Activated CD8-positive, alpha-beta T cell treated with anti-CD3 and anti-CD28 coated beads, Interleukin-2, amount 10 ng/mL, durations not matched to agents 7 days and 5 days (primary cell): ENCODE data around the gene CD320. TPM values are rescaled to one million over a fixed set of nuclear protein-coding genes. Genes with fewer than 3 reads are reported as not detected.
"Not testable (repeated sequence)": the region's sequence is repeated elsewhere in the genome, so short reads cannot be mapped to it uniquely, and the experiment has no call there.

Source experiments
- ATAC-seq: fragments of 150-1000 bp; cut with Tn5 transposase; one replicate; pipeline ENCODE4 v1.10.0; 2021; ENCODE audit warnings: moderate library complexity
- CTCF ChIA-PET: fragments of 350-600 bp; sonication (Branson Sonifier 250); formaldehyde crosslinking; loops from one replicate; lab custom pipeline; 2021; ENCODE audit warnings: antibody characterized with exemption; lab: Charles Lee
- POLR2A ChIA-PET: fragments of 350-600 bp; sonication (Branson Sonifier 250); formaldehyde crosslinking; loops from one replicate; lab custom pipeline; 2021; ENCODE audit warnings: antibody characterized with exemption; lab: Charles Lee
- DNase-seq: peaks from one replicate; pipeline ENCODE4 v3.0.0-alpha.2; 2020
- H3K27ac Mint-ChIP-seq: one replicate; pipeline ENCODE4 v1.8.0; 2021; ENCODE audit warnings: mild to moderate bottlenecking, mixed read lengths
- H3K27me3 Mint-ChIP-seq: one replicate; pipeline ENCODE4 v1.8.0; 2021; ENCODE audit warnings: low read depth, mixed read lengths
- H3K36me3 Mint-ChIP-seq: one replicate; pipeline ENCODE4 v1.8.0; 2021; ENCODE audit warnings: low read depth, mixed read lengths
- H3K4me1 Mint-ChIP-seq: one replicate; pipeline ENCODE4 v1.8.0; 2021; ENCODE audit warnings: low read depth, mixed read lengths
- H3K4me3 Mint-ChIP-seq: one replicate; pipeline ENCODE4 v1.8.0; 2021; ENCODE audit warnings: mild to moderate bottlenecking, mixed read lengths
- H3K9me3 Mint-ChIP-seq: one replicate; pipeline ENCODE4 v1.8.0; 2022; ENCODE audit warnings: mixed read lengths; ENCODE audit not compliant: insufficient read depth
- total RNA-seq, 2 experiments: library from RNA; stranded (reverse); gene quantifications; one replicate each; pipeline ENCODE4 v1.2.3, GENCODE V29; 2021

CD320 gene
- total RNA-seq, 2 experiments from 2014 or later = 54.6 to 55.0 TPM

- H3K4me1 Mint-ChIP-seq = peaks cover 39% of the 10 kb centered on the region
- ATAC-seq = no peak
- peak; percentile 19 for DNase-seq
- peak overlapping the region; percentile 97 for H3K27ac Mint-ChIP-seq
- peaks cover 29% of the 10 kb centered on the region for H3K36me3 Mint-ChIP-seq
- no peaks in the 10 kb centered on the region for H3K27me3 Mint-ChIP-seq
- H3K4me3 Mint-ChIP-seq = peak overlapping the region; percentile 96
- no peaks in the 10 kb centered on the region for H3K9me3 Mint-ChIP-seq
- ChIA-PET POLR2A (interaction anchor here (0.9 to 1.5 kb wide), 2 partner anchors 14 to 188 kb away, joined by 3 to 4 read pairs; partner anchors contain the start of genes NDUFA7 and RPS28), CTCF (interaction anchor here (1.7 kb wide), 1 partner anchor 11 kb away, joined by 4 read pairs; no protein-coding TSS in a partner anchor)
Measured at GRCh38 chr19:8306235-8307054, 1.7 kb downstream of the CD320 start.

- ChIA-PET CTCF (interaction anchor here (1.7 kb wide), 1 partner anchor 12 kb away, joined by 4 read pairs; no protein-coding TSS in a partner anchor), POLR2A (interaction anchor here (1.5 kb wide), 1 partner anchor 15 kb away, joined by 4 read pairs; the partner anchor contains the start of genes NDUFA7 and RPS28)
- no peaks in the 10 kb centered on the region for H3K9me3 Mint-ChIP-seq
- no peak for ATAC-seq
- DNase-seq = peak; percentile 18
- peaks cover 39% of the 10 kb centered on the region for H3K4me1 Mint-ChIP-seq
- H3K36me3 Mint-ChIP-seq = peaks cover 27% of the 10 kb centered on the region
- H3K27ac Mint-ChIP-seq = peak overlapping the region; percentile 52
- no peaks in the 10 kb centered on the region for H3K27me3 Mint-ChIP-seq
- H3K4me3 Mint-ChIP-seq = no peak overlapping the region
Measured at GRCh38 chr19:8305798-8306197, 2.4 kb downstream of the CD320 start.

- POLR2A ChIA-PET = interaction anchor here (1.5 kb wide), 1 partner anchor 16 kb away, joined by 4 read pairs; the partner anchor contains the start of genes NDUFA7 and RPS28
- CTCF ChIA-PET = interaction anchor here (1.7 kb wide), 1 partner anchor 13 kb away, joined by 4 read pairs; no protein-coding TSS in a partner anchor
- ATAC-seq = no peak
Measured at GRCh38 chr19:8304841-8305621, 3.1 kb downstream of the CD320 start.

GRCh38 chr19:8302734-8303133 lies 5.4 kb downstream of the CD320 start:
- no peak overlapping the region for H3K4me3 Mint-ChIP-seq
- ATAC-seq = no peak
- ChIA-PET POLR2A (no interaction called here), CTCF (no interaction called here)
- H3K36me3 Mint-ChIP-seq = peaks cover 12% of the 10 kb centered on the region
- H3K4me1 Mint-ChIP-seq = peaks cover 29% of the 10 kb centered on the region
- H3K27me3 Mint-ChIP-seq = no peaks in the 10 kb centered on the region
- DNase-seq = peak; percentile 12
- no peak overlapping the region for H3K27ac Mint-ChIP-seq
- no peaks in the 10 kb centered on the region for H3K9me3 Mint-ChIP-seq

More at GRCh38 chr19:8304841-8305621, 3.1 kb downstream of the CD320 start:
- Mint-ChIP-seq H3K9me3 (no peaks in the 10 kb centered on the region), H3K27ac (no peak overlapping the region), H3K4me3 (no peak overlapping the region), H3K4me1 (peaks cover 39% of the 10 kb centered on the region), H3K36me3 (peaks cover 23% of the 10 kb centered on the region), H3K27me3 (no peaks in the 10 kb centered on the region)
- peak; percentile 29 for DNase-seq

GRCh38 chr19:8302357-8302691 lies 5.8 kb downstream of the CD320 start:
- ATAC-seq (no peak), DNase-seq (no peak)
- H3K4me3 Mint-ChIP-seq = no peak overlapping the region
- ChIA-PET POLR2A (no interaction called here), CTCF (no interaction called here)
- H3K4me1 Mint-ChIP-seq = peaks cover 25% of the 10 kb centered on the region
- no peaks in the 10 kb centered on the region for H3K27me3 Mint-ChIP-seq
- H3K27ac Mint-ChIP-seq = no peak overlapping the region
- H3K36me3 Mint-ChIP-seq = peaks cover 10% of the 10 kb centered on the region
- no peaks in the 10 kb centered on the region for H3K9me3 Mint-ChIP-seq

GRCh38 chr19:8291337-8291736 lies 16.8 kb downstream of the CD320 start:
- POLR2A ChIA-PET, H3K27ac Mint-ChIP-seq, DNase-seq, H3K4me1 Mint-ChIP-seq, H3K36me3 Mint-ChIP-seq, H3K9me3 Mint-ChIP-seq, H3K27me3 Mint-ChIP-seq, H3K4me3 Mint-ChIP-seq, CTCF ChIA-PET: not testable (repeated sequence)
- peak; percentile 34 for ATAC-seq

GRCh38 chr19:8276508-8276907 lies 31.6 kb downstream of the CD320 start:
- DNase-seq, POLR2A ChIA-PET, H3K36me3 Mint-ChIP-seq, H3K4me3 Mint-ChIP-seq, H3K4me1 Mint-ChIP-seq, CTCF ChIA-PET, H3K9me3 Mint-ChIP-seq, H3K27me3 Mint-ChIP-seq, H3K27ac Mint-ChIP-seq: not testable (repeated sequence)
- ATAC-seq = peak; percentile 42

- ChIA-PET POLR2A (no interaction called here), CTCF (interaction anchor here (0.8 to 2.3 kb wide), 7 partner anchors 16 to 84 kb away, joined by 3 to 9 read pairs (median 4); partner anchors contain the start of genes NDUFA7 and RPS28)
- Mint-ChIP-seq H3K4me1 (peaks cover 21% of the 10 kb centered on the region), H3K36me3 (peaks cover 13% of the 10 kb centered on the region), H3K27me3 (no peaks in the 10 kb centered on the region), H3K27ac (peak overlapping the region; percentile 93), H3K4me3 (peak overlapping the region; percentile 77), H3K9me3 (no peaks in the 10 kb centered on the region)
- no peak for ATAC-seq
- peak; percentile 19 for DNase-seq
Measured at GRCh38 chr19:8269724-8270123, 38.4 kb downstream of the CD320 start.

- no peak for ATAC-seq
- Mint-ChIP-seq H3K9me3 (no peaks in the 10 kb centered on the region), H3K27me3 (no peaks in the 10 kb centered on the region), H3K27ac (no peak overlapping the region), H3K4me3 (no peak overlapping the region), H3K4me1 (peaks cover 28% of the 10 kb centered on the region), H3K36me3 (peaks cover 11% of the 10 kb centered on the region)
- ChIA-PET CTCF (no interaction called here), POLR2A (interaction anchor here (1.1 kb wide), 1 partner anchor 53 kb away, joined by 4 read pairs; no protein-coding TSS in a partner anchor)
- peak; percentile 8 for DNase-seq
Measured at GRCh38 chr19:8265872-8266271, 42.3 kb downstream of the CD320 start.

GRCh38 chr19:8264248-8264647 lies 43.9 kb downstream of the CD320 start:
- H3K27ac Mint-ChIP-seq, H3K9me3 Mint-ChIP-seq, CTCF ChIA-PET, H3K36me3 Mint-ChIP-seq, H3K4me3 Mint-ChIP-seq, ATAC-seq, POLR2A ChIA-PET, H3K27me3 Mint-ChIP-seq: not testable (repeated sequence)
- peak; percentile 4 for DNase-seq
- peaks cover 32% of the 10 kb centered on the region for H3K4me1 Mint-ChIP-seq

GRCh38 chr19:8262431-8262830 lies 45.7 kb downstream of the CD320 start:
- ATAC-seq = no peak
- DNase-seq = no peak
- H3K27ac Mint-ChIP-seq = no peak overlapping the region
- ChIA-PET POLR2A (no interaction called here), CTCF (no interaction called here)
- H3K27me3 Mint-ChIP-seq = no peaks in the 10 kb centered on the region
- H3K36me3 Mint-ChIP-seq = peaks cover 13% of the 10 kb centered on the region
- no peaks in the 10 kb centered on the region for H3K9me3 Mint-ChIP-seq
- H3K4me3 Mint-ChIP-seq = no peak overlapping the region
- H3K4me1 Mint-ChIP-seq = peaks cover 25% of the 10 kb centered on the region
